ENCODE data around the gene FXYD3. TPM values are rescaled to one million over a fixed set of nuclear protein-coding genes. Genes with fewer than 3 reads are reported as not detected.

The FXYD3 gene
- total RNA-seq, 2 donors from 2014 or later, result 365 to 1,352 TPM

DNA sequence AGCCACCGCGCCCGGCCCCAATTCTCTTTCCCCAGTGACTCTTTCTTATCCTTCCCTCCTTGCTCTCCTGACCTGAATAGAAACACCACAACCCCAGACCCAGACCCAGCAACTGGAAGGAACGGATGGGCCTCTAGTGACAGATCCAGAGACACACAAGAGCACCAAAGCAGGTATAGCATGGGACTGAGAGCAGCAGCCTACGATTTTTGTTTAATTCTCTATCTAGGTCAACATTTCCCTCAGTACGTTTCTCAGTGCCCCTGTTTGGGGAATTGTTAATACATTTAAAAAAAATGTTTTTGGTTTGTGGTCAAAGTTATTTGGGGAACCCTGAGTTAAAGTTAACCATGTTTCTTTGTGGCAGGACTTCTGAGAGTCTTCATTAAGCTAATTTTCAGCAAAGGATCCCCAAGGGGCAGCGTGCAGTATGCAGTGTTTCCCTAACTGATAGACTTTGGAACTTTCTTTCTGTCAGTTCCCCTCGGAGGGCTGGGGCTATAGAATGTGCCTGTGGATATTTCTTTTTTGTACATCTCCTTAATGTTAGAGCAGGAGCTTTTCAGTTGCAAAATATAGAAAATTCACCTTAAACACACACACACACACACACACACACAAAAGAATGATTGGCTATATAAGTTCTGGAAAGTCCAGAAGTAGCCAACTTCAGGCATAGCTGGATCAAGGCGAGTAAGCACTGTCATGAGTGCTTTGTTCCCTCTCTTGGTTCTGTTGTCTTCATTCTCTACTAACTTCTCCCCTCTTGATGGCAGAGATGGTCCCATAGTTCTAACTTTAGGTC is 45.2 kb downstream of the FXYD3 start:
- intact Hi-C loops (cut with DNase I), result no loop called here
- no peak overlapping the region for H3K4me3 ChIP-seq
- no peaks in the 10 kb centered on the region for H3K9me3 ChIP-seq
- 88% methylated on average over 9 of the region's 9 CpGs for WGBS
- no peaks in the 10 kb centered on the region for H3K36me3 ChIP-seq
- no peak for TF ChIP-seq POLR2A (IDR thresholded peaks at IDR 0.05)
- no peak for TF ChIP-seq POLR2AphosphoS5 (IDR thresholded peaks at IDR 0.05)
- no peak for TF ChIP-seq CTCF (IDR thresholded peaks at IDR 0.05)
- H3K27me3 ChIP-seq (replicated peaks; ENCODE audit: insufficient read depth), result no peaks in the 10 kb centered on the region
- no peaks in the 10 kb centered on the region for H3K4me1 ChIP-seq (replicated peaks)
- H3K27ac ChIP-seq, result no peak overlapping the region
- DNase-seq (ENCODE audit: low spot score), result no peak

GRCh38 chr19:35161434-35161743 is 45.8 kb downstream of the FXYD3 start:
- no peak for DNase-seq (ENCODE audit: low spot score)

GRCh38 chr19:35162471-35163326 is 47.1 kb downstream of the FXYD3 start:
- Histone ChIP-seq H3K27me3 (replicated peaks; ENCODE audit: insufficient read depth) (no peaks in the 10 kb centered on the region), H3K4me1 (replicated peaks) (no peaks in the 10 kb centered on the region), H3K4me3 (no peak overlapping the region), H3K9me3 (no peaks in the 10 kb centered on the region), H3K36me3 (no peaks in the 10 kb centered on the region), H3K27ac (no peak overlapping the region)
- WGBS, result 85% methylated on average over 6 of the region's 6 CpGs
- TF ChIP-seq POLR2A (IDR thresholded peaks at IDR 0.05) (no peak), POLR2AphosphoS5 (IDR thresholded peaks at IDR 0.05) (no peak), CTCF (IDR thresholded peaks at IDR 0.05) (no peak)
- DNase-seq (ENCODE audit: low spot score), result no peak
- intact Hi-C loops (cut with DNase I), result no loop called here

More at GRCh38 chr19:35161434-35161743, 45.8 kb downstream of the FXYD3 start:
- TF ChIP-seq POLR2AphosphoS5 (IDR thresholded peaks at IDR 0.05) (no peak), POLR2A (IDR thresholded peaks at IDR 0.05) (no peak), CTCF (IDR thresholded peaks at IDR 0.05) (no peak)
- H3K4me3 ChIP-seq, result no peak overlapping the region
- H3K9me3 ChIP-seq, result no peaks in the 10 kb centered on the region
- no peaks in the 10 kb centered on the region for H3K27me3 ChIP-seq (replicated peaks; ENCODE audit: insufficient read depth)
- WGBS, result 69% methylated on average over 2 of the region's 2 CpGs
- H3K27ac ChIP-seq, result no peak overlapping the region
- intact Hi-C loops (cut with DNase I), result no loop called here
- H3K36me3 ChIP-seq, result no peaks in the 10 kb centered on the region
- no peaks in the 10 kb centered on the region for H3K4me1 ChIP-seq (replicated peaks)

DNA sequence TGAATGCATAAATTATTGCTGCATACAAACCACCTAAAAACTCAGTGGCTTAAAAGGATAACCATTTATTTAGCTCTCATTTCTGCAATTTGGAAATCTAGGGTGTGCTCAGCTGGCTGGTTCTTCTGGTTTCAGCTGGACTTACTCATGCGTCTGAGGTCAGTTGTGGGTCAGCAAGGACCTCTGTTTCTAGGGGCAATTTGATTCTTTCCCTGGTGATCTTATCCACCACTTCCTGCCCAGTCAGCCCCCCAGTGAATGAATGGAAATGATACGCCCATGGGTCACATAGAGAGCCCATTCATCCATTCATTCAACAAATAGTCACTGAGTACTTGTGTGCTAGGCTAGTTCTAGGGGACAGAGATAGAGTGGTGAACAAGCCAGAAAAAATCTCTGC is 48.8 kb downstream of the FXYD3 start:
- DNase-seq (ENCODE audit: low spot score), result no peak
- WGBS, result 87% methylated on average over 2 of the region's 2 CpGs
- no peak overlapping the region for H3K27ac ChIP-seq
- intact Hi-C loops (cut with DNase I), result no loop called here
- TF ChIP-seq POLR2AphosphoS5 (IDR thresholded peaks at IDR 0.05), result no peak
- TF ChIP-seq CTCF (IDR thresholded peaks at IDR 0.05), result no peak
- TF ChIP-seq POLR2A (IDR thresholded peaks at IDR 0.05), result no peak
- no peak overlapping the region for H3K4me3 ChIP-seq
- no peaks in the 10 kb centered on the region for H3K36me3 ChIP-seq
- H3K9me3 ChIP-seq, result no peaks in the 10 kb centered on the region
- no peaks in the 10 kb centered on the region for H3K27me3 ChIP-seq (replicated peaks; ENCODE audit: insufficient read depth)
- H3K4me1 ChIP-seq (replicated peaks), result no peaks in the 10 kb centered on the region

Data from prostate gland (tissue), 2 donors.